Chondrocyte (in vitro differentiated cells): ENCODE results near the gene PTGES3. TPM values are rescaled to one million over a fixed set of nuclear protein-coding genes. Genes with fewer than 3 reads are reported as not detected.
A peak's percentile ranks its signal among the peaks of the same experiment; 100 is the strongest.

Experiments
- DNase-seq: peaks from one replicate; pipeline ENCODE4 v3.0.0; 2021; ENCODE audit warnings: mixed read lengths, low spot score
- H3K27ac Mint-ChIP-seq: one replicate; pipeline ENCODE4 v1.8.0; 2021; ENCODE audit warnings: mild to moderate bottlenecking, moderate library complexity, mixed read lengths; ENCODE audit not compliant: unreplicated experiment
- H3K27me3 Mint-ChIP-seq: 2 replicates; pipeline ENCODE4 v1.8.0; 2021; ENCODE audit warnings: low read depth, mixed read lengths
- H3K36me3 Mint-ChIP-seq: 2 replicates; pipeline ENCODE4 v1.8.0; 2021; ENCODE audit warnings: low read depth, mixed read lengths
- H3K4me1 Mint-ChIP-seq: 2 replicates; pipeline ENCODE4 v1.8.0; 2021; ENCODE audit warnings: low read depth, mild to moderate bottlenecking, mixed read lengths
- H3K4me3 Mint-ChIP-seq: one replicate; pipeline ENCODE4 v1.8.0; 2021; ENCODE audit warnings: mild to moderate bottlenecking, moderate library complexity, mixed read lengths; ENCODE audit not compliant: unreplicated experiment
- H3K9me3 Mint-ChIP-seq: 2 replicates; pipeline ENCODE4 v1.8.0; 2021; ENCODE audit warnings: low read depth, mixed read lengths
- CTCF ChIP-seq: fragments of 200-600 bp; sonication (generic); IDR thresholded peaks from 2 replicates; pipeline ENCODE4 v1.5.0; 2021; ENCODE audit warnings: antibody characterized with exemption, mild to moderate bottlenecking, moderate library complexity
- total RNA-seq: library from RNA; stranded (reverse); gene quantifications from 3 replicates; pipeline ENCODE4 v1.2.1, GENCODE V29; 2021

PTGES3 gene
- total RNA-seq, 1 donor from 2014 or later, result 127 TPM

- Mint-ChIP-seq H3K36me3 (peaks cover 2% of the 10 kb centered on the region), H3K27ac (peak overlapping the region; percentile 99), H3K9me3 (no peaks in the 10 kb centered on the region), H3K4me3 (peak overlapping the region; percentile 91), H3K27me3 (no peaks in the 10 kb centered on the region), H3K4me1 (peaks cover 36% of the 10 kb centered on the region)
- TF ChIP-seq CTCF, result no peak
- no peak for DNase-seq
These were observed 694 bp upstream of the PTGES3 start for GRCh38 chr12:56688846-56689109.

GRCh38 chr12:56687223-56688128 lies 608 bp downstream of the PTGES3 start:
- peak overlapping the region; percentile 91 for H3K4me3 Mint-ChIP-seq
- TF ChIP-seq CTCF, result no peak
- H3K9me3 Mint-ChIP-seq, result no peaks in the 10 kb centered on the region
- peak overlapping the region; percentile 99 for H3K27ac Mint-ChIP-seq
- peaks cover 36% of the 10 kb centered on the region for H3K4me1 Mint-ChIP-seq
- H3K27me3 Mint-ChIP-seq, result no peaks in the 10 kb centered on the region
- DNase-seq, result peak; percentile 90
- peaks cover 2% of the 10 kb centered on the region for H3K36me3 Mint-ChIP-seq

GRCh38 chr12:56684745-56685359 lies 3.2 kb downstream of the PTGES3 start:
- TF ChIP-seq CTCF, result no peak
- Mint-ChIP-seq H3K27me3 (no peaks in the 10 kb centered on the region), H3K27ac (peak overlapping the region; percentile 99), H3K4me3 (peak overlapping the region; percentile 91), H3K4me1 (peaks cover 42% of the 10 kb centered on the region), H3K9me3 (no peaks in the 10 kb centered on the region), H3K36me3 (peaks cover 4% of the 10 kb centered on the region)
- DNase-seq, result peak; percentile 6

GRCh38 chr12:56682323-56682722 lies 5.8 kb downstream of the PTGES3 start:
- no peak overlapping the region for H3K4me3 Mint-ChIP-seq

More at GRCh38 chr12:56682323-56682722, 5.8 kb downstream of the PTGES3 start:
- H3K9me3 Mint-ChIP-seq, result no peaks in the 10 kb centered on the region
- no peaks in the 10 kb centered on the region for H3K27me3 Mint-ChIP-seq
- peak overlapping the region; percentile 5 for H3K27ac Mint-ChIP-seq
- no peak for TF ChIP-seq CTCF
- H3K36me3 Mint-ChIP-seq, result peaks cover 4% of the 10 kb centered on the region
- DNase-seq, result peak; percentile 26
- peaks cover 32% of the 10 kb centered on the region for H3K4me1 Mint-ChIP-seq
